ENCODE data around the gene ERAL1.
"Not testable (repeated sequence)": the region's sequence is repeated elsewhere in the genome, so short reads cannot be mapped to it uniquely, and the experiment has no call there.

Gene ERAL1

DNA sequence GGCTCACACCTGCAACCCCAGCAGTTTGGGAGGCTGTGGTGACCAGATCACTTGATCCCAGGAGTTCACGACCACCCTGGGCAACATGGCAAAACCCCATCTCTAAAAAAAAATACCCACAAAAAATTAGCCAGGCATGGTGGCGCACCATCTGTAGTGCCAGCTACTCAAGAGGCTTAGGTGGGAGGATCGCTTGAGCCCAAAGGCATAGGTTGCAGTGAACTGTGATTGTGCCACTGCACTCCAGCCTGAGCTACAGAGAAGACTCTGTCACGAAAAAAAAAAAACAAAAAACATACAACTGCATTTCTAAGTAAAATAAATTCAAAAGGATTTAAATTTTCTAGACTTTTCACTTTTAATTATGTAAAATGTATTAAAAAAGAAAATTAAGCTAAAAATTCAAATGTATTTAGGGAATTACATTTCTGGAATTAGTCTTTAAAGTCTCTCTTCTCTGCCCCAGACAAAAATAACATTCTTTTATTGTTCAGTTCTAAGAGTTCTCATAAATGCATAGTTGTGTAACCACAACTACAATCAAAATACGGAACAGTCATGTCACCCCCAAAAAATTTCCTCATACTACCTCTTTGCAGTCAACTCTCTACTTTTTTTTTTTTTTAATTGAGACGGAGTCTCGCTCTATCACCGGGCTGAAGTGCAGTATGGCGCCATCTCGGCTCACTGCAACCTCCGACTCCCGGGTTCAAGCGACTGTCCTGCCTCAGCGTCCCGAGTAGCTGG is 26.3 kb upstream of the ERAL1 start:
- Histone ChIP-seq H3K27ac (ENCODE audit: low read depth, low read length) (no peak overlapping the region), H3K9me3 (ENCODE audit: insufficient read depth, low read depth, low read length) (no peaks in the 10 kb centered on the region), H3K27me3 (ENCODE audit: insufficient read depth, low read length) (no peaks in the 10 kb centered on the region), H3K4me1 (ENCODE audit: insufficient read depth, low read length) (no peaks in the 10 kb centered on the region), H3K4me3 (ENCODE audit: low read length) (no peak overlapping the region), H3K36me3 (ENCODE audit: insufficient read depth, low read length) (peaks cover 4% of the 10 kb centered on the region; the same call in 1 of the 2 replicates), H3K9ac (ENCODE audit: low read depth, low read length) (no peak overlapping the region)
- WGBS, result 97% methylated on average over 14 of the region's 15 CpGs

DNA sequence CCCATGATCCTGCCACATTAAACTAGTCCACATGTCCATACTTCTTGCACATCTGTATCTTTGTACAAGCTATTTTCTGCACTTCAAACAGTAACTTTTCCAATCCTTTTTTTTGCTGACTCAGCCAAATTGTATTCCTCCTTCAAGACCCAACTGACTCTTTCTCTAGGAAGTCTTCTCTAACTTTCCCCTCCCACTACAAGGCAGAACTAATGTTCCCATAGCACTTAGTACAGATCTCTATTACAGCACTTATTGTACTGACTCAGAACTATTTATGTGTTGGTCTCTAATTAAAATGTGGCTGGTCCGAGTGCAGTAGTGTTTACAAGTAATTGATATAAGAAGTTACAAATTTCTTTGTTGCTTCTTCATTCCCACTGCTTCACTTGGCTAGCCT is 20.4 kb upstream of the ERAL1 start:
- Histone ChIP-seq H3K9me3 (ENCODE audit: insufficient read depth, low read depth, low read length) (no peaks in the 10 kb centered on the region), H3K9ac (ENCODE audit: low read depth, low read length) (no peak overlapping the region), H3K4me3 (ENCODE audit: low read length) (no peak overlapping the region), H3K27me3 (ENCODE audit: insufficient read depth, low read length) (no peaks in the 10 kb centered on the region), H3K4me1 (ENCODE audit: insufficient read depth, low read length) (no peaks in the 10 kb centered on the region), H3K27ac (ENCODE audit: low read depth, low read length) (no peak overlapping the region), H3K36me3 (ENCODE audit: insufficient read depth, low read length) (peaks cover 2% of the 10 kb centered on the region; the same call in 1 of the 2 replicates)
- WGBS, result no CpG with 5 or more reads among the region's 1 CpG

GRCh38 chr17:28836541-28836940 is 18.3 kb upstream of the ERAL1 start:
- H3K9me3 ChIP-seq (ENCODE audit: insufficient read depth, low read depth, low read length); H3K4me1 ChIP-seq (ENCODE audit: insufficient read depth, low read length); H3K36me3 ChIP-seq (ENCODE audit: insufficient read depth, low read length); H3K27me3 ChIP-seq (ENCODE audit: insufficient read depth, low read length); H3K9ac ChIP-seq (ENCODE audit: low read depth, low read length); H3K4me3 ChIP-seq (ENCODE audit: low read length); H3K27ac ChIP-seq (ENCODE audit: low read depth, low read length): not testable (repeated sequence)
- 93% methylated on average over 8 of the region's 10 CpGs for WGBS

DNA sequence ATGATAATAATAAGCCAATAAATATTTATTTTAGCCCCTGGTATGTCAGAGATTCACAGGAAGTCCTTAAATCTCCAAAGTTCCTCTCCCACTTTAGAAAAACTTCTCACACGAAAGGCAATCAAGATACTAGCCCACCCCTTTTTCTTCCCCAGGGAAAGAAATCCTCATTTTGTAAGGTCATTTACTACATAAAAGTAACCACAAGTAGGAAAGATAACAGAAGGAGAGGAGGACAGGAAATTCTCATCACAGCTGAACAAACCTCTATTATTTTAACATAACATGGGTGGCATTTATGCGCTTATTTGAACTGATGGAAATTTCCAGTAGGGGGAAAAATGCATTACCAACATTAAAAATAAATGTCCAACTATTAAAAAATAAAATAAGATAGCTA is 15.6 kb upstream of the ERAL1 start:
- Histone ChIP-seq H3K9me3 (ENCODE audit: insufficient read depth, low read depth, low read length) (no peaks in the 10 kb centered on the region), H3K27ac (ENCODE audit: low read depth, low read length) (no peak overlapping the region)

DNA sequence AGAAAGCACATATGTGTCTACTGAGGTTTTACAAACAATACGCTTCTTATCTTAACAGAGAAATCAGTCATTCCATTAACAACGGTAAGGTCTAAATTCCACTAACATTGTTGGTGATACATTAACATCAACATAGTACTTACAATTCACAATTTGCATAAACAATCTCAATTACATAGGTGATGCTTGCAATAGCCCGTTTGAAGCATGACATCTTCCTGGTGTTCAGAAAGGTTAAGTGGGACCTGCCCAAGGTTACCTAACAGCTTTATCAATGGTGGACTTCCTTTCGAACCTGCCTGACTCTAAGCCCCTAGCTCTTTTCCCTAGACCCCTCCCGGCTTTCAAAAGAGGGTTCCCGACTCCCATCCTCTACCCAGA is 12.9 kb upstream of the ERAL1 start:
- H3K9me3 ChIP-seq (ENCODE audit: insufficient read depth, low read depth, low read length), result no peaks in the 10 kb centered on the region
- H3K27ac ChIP-seq (ENCODE audit: low read depth, low read length), result peak overlapping the region; percentile 45
- no peaks in the 10 kb centered on the region for H3K4me1 ChIP-seq (ENCODE audit: insufficient read depth, low read length)
- no peaks in the 10 kb centered on the region for H3K27me3 ChIP-seq (ENCODE audit: insufficient read depth, low read length)
- H3K4me3 ChIP-seq (ENCODE audit: low read length), result peak overlapping the region; percentile 91
- 16% methylated on average over 6 of the region's 6 CpGs for WGBS
- no peaks in the 10 kb centered on the region for H3K36me3 ChIP-seq (ENCODE audit: insufficient read depth, low read length)
- peak overlapping the region; percentile 83 for H3K9ac ChIP-seq (ENCODE audit: low read depth, low read length)

More for the DNA sequence above, 15.6 kb upstream of the ERAL1 start:
- Histone ChIP-seq H3K9ac (ENCODE audit: low read depth, low read length) (no peak overlapping the region), H3K36me3 (ENCODE audit: insufficient read depth, low read length) (no peaks in the 10 kb centered on the region), H3K27me3 (ENCODE audit: insufficient read depth, low read length) (no peaks in the 10 kb centered on the region), H3K4me1 (ENCODE audit: insufficient read depth, low read length) (no peaks in the 10 kb centered on the region), H3K4me3 (ENCODE audit: low read length) (no peak overlapping the region)
- WGBS, result 100% methylated on average over 1 of the region's 2 CpGs

DNA sequence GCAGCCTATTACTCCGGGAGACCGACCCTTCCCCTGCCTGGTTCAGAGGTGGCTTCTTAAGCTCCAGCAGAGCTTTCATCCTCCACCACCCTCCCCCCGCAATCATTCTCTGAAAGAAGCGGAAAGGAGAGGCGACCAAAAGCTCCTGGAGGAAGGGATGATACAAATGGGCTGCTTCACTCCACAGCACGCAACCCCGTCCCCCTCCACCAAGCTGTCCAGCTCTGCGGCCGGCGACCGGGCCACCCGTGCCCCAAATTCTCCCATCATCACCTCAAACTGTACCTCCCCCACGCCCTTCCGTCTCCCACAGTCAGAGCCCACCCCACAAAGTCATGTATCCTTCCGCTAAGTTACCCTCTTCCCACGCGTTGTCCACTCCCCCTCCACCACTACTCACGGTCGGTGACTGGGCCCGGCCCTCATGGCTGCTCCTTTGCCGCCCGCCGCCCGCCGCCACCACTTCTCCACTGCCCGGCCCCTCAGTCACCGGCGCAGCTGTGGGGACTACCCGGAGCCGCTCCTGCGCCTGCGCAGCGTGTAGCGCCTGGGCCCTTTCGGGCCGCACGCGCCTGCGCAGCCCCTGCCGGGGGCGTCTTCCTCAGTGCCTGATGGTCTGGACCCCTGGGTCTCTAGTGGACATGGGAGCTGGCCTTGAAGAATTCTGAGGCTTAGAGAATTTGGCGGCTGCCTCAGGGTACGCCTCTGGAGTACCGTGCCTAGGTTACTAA is 12.4 kb upstream of the ERAL1 start, which contains the start of gene FAM222B:
Gene FAM222B, minus strand, starts transcription at position 509 of the 731 bp plus-strand sequence. CDS start 76,123 bp downstream, outside the sequence.
- Histone ChIP-seq H3K9me3 (ENCODE audit: insufficient read depth, low read depth, low read length) (no peaks in the 10 kb centered on the region), H3K27me3 (ENCODE audit: insufficient read depth, low read length) (no peaks in the 10 kb centered on the region), H3K27ac (ENCODE audit: low read depth, low read length) (peak within 1 kb of the TSS; percentile 45), H3K4me3 (ENCODE audit: low read length) (peak within 1 kb of the TSS; percentile 91), H3K9ac (ENCODE audit: low read depth, low read length) (peak within 1 kb of the TSS; percentile 83), H3K4me1 (ENCODE audit: insufficient read depth, low read length) (no peaks in the 10 kb centered on the region), H3K36me3 (ENCODE audit: insufficient read depth, low read length) (no peaks in the 10 kb centered on the region)
- under 1% methylated on average over 44 of the region's 44 CpGs for WGBS

- WGBS, result 93% methylated on average over 6 of the region's 6 CpGs
- no peaks in the 10 kb centered on the region for H3K36me3 ChIP-seq (ENCODE audit: insufficient read depth, low read length)
- no peak overlapping the region for H3K9ac ChIP-seq (ENCODE audit: low read depth, low read length)
- no peaks in the 10 kb centered on the region for H3K9me3 ChIP-seq (ENCODE audit: insufficient read depth, low read depth, low read length)
- no peaks in the 10 kb centered on the region for H3K27me3 ChIP-seq (ENCODE audit: insufficient read depth, low read length)
- no peak overlapping the region for H3K27ac ChIP-seq (ENCODE audit: low read depth, low read length)
- H3K4me1 ChIP-seq (ENCODE audit: insufficient read depth, low read length), result no peaks in the 10 kb centered on the region
- H3K4me3 ChIP-seq (ENCODE audit: low read length), result no peak overlapping the region
These were observed 11.0 kb upstream of the ERAL1 start for GRCh38 chr17:28843816-28844148.

DNA sequence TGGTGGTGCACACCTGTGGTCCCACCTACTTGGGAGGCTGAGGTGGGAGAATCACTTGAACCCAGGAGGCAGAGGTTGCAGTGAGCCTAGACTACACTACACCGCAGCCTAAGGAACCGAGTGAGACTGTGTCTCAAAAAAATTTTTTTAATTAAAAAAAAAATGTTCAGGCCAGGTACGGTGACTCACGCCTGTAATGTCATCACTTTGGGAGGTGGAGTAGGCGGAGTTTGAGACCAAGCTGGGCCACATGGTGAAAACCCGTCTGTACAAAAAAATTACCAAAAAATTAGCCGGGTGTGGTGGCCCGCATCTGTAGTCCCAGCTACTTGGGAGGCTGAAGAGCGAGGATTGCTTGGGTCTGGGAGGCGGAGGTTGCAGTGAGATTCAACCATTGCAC is 8.6 kb upstream of the ERAL1 start:
- Histone ChIP-seq H3K27ac (ENCODE audit: low read depth, low read length) (no peak overlapping the region), H3K4me1 (ENCODE audit: insufficient read depth, low read length) (no peaks in the 10 kb centered on the region), H3K9me3 (ENCODE audit: insufficient read depth, low read depth, low read length) (no peaks in the 10 kb centered on the region), H3K27me3 (ENCODE audit: insufficient read depth, low read length) (no peaks in the 10 kb centered on the region), H3K9ac (ENCODE audit: low read depth, low read length) (no peak overlapping the region), H3K36me3 (ENCODE audit: insufficient read depth, low read length) (no peaks in the 10 kb centered on the region), H3K4me3 (ENCODE audit: low read length) (no peak overlapping the region)
- WGBS, result 97% methylated on average over 10 of the region's 10 CpGs

DNA sequence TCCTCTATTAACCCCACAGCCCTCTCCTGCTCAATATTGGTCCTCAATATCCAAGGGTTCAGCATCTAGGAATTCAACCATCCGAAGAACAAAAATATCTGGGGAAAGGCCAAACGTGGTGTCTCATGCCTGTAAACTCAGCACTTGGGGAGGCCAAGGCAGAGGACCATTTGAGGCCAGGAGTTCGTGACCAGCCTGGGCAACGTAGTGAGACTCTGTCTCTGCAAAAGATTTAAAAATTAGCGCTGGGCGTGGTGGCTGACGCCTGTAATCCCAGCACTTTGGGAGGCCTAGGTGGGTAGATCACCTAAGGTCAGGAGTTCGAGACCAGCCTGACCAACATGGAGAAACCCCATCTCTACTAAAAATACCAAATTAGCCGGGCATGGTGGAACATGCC is 8.1 kb upstream of the ERAL1 start:
- not testable (repeated sequence) for H3K27me3 ChIP-seq (ENCODE audit: insufficient read depth, low read length); H3K27ac ChIP-seq (ENCODE audit: low read depth, low read length); H3K4me3 ChIP-seq (ENCODE audit: low read length); H3K9ac ChIP-seq (ENCODE audit: low read depth, low read length); H3K36me3 ChIP-seq (ENCODE audit: insufficient read depth, low read length); H3K9me3 ChIP-seq (ENCODE audit: insufficient read depth, low read depth, low read length); H3K4me1 ChIP-seq (ENCODE audit: insufficient read depth, low read length)
- 95% methylated on average over 9 of the region's 9 CpGs for WGBS

GRCh38 chr17:28848667-28849066 is 6.1 kb upstream of the ERAL1 start:
- H3K36me3 ChIP-seq (ENCODE audit: insufficient read depth, low read length); H3K9ac ChIP-seq (ENCODE audit: low read depth, low read length); H3K27ac ChIP-seq (ENCODE audit: low read depth, low read length); H3K4me1 ChIP-seq (ENCODE audit: insufficient read depth, low read length); H3K4me3 ChIP-seq (ENCODE audit: low read length); H3K27me3 ChIP-seq (ENCODE audit: insufficient read depth, low read length); H3K9me3 ChIP-seq (ENCODE audit: insufficient read depth, low read depth, low read length): not testable (repeated sequence)
- 88% methylated on average over 15 of the region's 15 CpGs for WGBS

DNA sequence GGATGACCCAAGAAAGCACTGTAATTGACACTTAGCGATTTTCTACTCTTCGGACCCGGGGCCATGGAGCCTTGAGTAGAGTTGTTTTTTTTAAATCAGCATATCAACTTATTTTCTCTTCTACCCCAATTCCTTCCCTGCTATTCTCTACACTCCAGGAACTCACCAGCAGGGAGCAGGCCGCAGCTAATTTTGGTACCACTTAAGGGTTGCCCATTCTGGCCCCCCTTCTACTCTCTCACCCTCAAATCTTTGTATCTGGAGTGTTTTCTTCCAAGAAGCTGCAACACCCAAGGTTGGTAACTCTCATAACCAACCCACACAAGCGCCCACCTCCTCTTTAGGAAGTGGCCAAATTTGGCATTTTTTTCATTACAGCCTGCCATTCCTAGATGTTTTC is 5.5 kb upstream of the ERAL1 start:
- no peak overlapping the region for H3K27ac ChIP-seq (ENCODE audit: low read depth, low read length)
- H3K27me3 ChIP-seq (ENCODE audit: insufficient read depth, low read length), result no peaks in the 10 kb centered on the region
- H3K9ac ChIP-seq (ENCODE audit: low read depth, low read length), result no peak overlapping the region
- H3K4me1 ChIP-seq (ENCODE audit: insufficient read depth, low read length), result no peaks in the 10 kb centered on the region
- no peaks in the 10 kb centered on the region for H3K36me3 ChIP-seq (ENCODE audit: insufficient read depth, low read length)
- H3K9me3 ChIP-seq (ENCODE audit: insufficient read depth, low read depth, low read length), result no peaks in the 10 kb centered on the region
- 97% methylated on average over 4 of the region's 5 CpGs for WGBS
- H3K4me3 ChIP-seq (ENCODE audit: low read length), result no peak overlapping the region

All from HUES64 (cell line).